ENCODE measurements around the gene ADAM10. TPM values are rescaled to one million over a fixed set of nuclear protein-coding genes. Genes with fewer than 3 reads are reported as not detected.
"Not testable (repeated sequence)": the region's sequence is repeated elsewhere in the genome, so short reads cannot be mapped to it uniquely, and the experiment has no call there.

ADAM10 gene
- total RNA-seq, 1 donor from 2014 or later: 190 TPM

DNA sequence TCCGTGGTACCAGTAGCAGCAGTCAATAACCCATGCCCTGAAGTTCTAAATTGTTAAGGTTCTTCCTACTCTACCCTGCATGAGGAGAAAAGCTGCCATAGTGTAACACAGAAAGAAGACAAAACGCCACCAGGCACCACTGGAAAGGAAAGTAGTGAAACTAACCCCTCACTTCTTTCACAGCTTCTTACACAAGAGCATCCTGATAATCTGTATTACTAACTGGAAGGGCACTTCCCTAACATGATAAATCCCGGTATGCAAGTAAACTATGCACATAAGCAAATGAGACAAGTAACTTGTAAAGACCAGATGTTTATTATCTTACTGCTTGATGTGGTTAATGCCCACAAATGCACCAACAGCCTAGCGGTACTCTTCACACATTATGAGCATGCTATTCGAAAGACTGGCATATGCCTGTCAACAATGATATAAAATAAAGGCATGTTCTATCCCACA is 141.3 kb downstream of the ADAM10 start:
- H3K4me3 Mint-ChIP-seq: no peak overlapping the region
- H3K27me3 Mint-ChIP-seq (ENCODE audit: low read depth): no peaks in the 10 kb centered on the region
- peaks cover 30% of the 10 kb centered on the region for H3K36me3 Mint-ChIP-seq
- no peaks in the 10 kb centered on the region for H3K4me1 Mint-ChIP-seq
- H3K9me3 Mint-ChIP-seq: peaks cover under 1% of the 10 kb centered on the region
- no peak overlapping the region for H3K27ac Mint-ChIP-seq
- TF ChIP-seq, protein P1, sequence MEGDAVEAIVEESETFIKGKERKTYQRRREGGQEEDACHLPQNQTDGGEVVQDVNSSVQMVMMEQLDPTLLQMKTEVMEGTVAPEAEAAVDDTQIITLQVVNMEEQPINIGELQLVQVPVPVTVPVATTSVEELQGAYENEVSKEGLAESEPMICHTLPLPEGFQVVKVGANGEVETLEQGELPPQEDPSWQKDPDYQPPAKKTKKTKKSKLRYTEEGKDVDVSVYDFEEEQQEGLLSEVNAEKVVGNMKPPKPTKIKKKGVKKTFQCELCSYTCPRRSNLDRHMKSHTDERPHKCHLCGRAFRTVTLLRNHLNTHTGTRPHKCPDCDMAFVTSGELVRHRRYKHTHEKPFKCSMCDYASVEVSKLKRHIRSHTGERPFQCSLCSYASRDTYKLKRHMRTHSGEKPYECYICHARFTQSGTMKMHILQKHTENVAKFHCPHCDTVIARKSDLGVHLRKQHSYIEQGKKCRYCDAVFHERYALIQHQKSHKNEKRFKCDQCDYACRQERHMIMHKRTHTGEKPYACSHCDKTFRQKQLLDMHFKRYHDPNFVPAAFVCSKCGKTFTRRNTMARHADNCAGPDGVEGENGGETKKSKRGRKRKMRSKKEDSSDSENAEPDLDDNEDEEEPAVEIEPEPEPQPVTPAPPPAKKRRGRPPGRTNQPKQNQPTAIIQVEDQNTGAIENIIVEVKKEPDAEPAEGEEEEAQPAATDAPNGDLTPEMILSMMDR (IDR thresholded peaks at IDR 0.05; ENCODE audit: unreplicated experiment): no peak
- no peak for DNase-seq (ENCODE audit: low spot score in 2 of 2, unreplicated experiment in 2 of 2)

DNA sequence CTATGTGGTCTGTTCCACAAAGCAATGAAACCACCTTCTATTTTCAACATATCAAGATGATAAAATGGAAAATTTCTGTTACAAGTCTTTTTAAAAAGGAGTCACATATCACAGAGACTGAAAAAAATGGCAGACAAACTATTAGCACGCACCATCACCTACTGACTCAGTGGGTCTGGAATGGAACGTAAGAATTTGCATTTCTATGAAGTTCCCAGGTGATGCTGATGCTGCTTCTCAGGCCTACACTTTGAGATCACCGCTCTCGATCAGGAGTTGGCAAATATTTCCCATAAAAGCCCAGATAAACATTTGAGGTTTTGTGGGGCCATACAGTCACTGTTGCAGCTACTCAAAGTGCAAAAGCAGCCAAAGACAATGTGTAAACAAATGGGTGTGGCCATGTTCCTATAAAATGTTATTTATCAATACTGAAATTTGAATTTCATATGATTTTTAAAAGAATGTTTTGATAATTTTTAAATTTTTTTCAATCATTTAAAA is 142.9 kb downstream of the ADAM10 start:
- Mint-ChIP-seq H3K4me1 (no peaks in the 10 kb centered on the region), H3K27ac (no peak overlapping the region), H3K36me3 (peaks cover 33% of the 10 kb centered on the region), H3K4me3 (no peak overlapping the region), H3K27me3 (ENCODE audit: low read depth) (no peaks in the 10 kb centered on the region), H3K9me3 (no peaks in the 10 kb centered on the region)
- DNase-seq (ENCODE audit: low spot score in 2 of 2, unreplicated experiment in 2 of 2): no peak
- TF ChIP-seq, protein P1 (IDR thresholded peaks at IDR 0.05; ENCODE audit: unreplicated experiment): no peak

- peaks cover 34% of the 10 kb centered on the region for H3K36me3 Mint-ChIP-seq
- H3K4me3 Mint-ChIP-seq: no peak overlapping the region
- H3K9me3 Mint-ChIP-seq: no peaks in the 10 kb centered on the region
- H3K4me1 Mint-ChIP-seq: no peaks in the 10 kb centered on the region
- H3K27me3 Mint-ChIP-seq (ENCODE audit: low read depth): no peaks in the 10 kb centered on the region
- TF ChIP-seq, protein P1 (IDR thresholded peaks at IDR 0.05; ENCODE audit: unreplicated experiment): no peak
- H3K27ac Mint-ChIP-seq: no peak overlapping the region
- DNase-seq (ENCODE audit: low spot score in 2 of 2, unreplicated experiment in 2 of 2): no peak
These were observed 143.5 kb downstream of the ADAM10 start for GRCh38 chr15:58605931-58606530.

- Mint-ChIP-seq H3K9me3 (peaks cover 4% of the 10 kb centered on the region), H3K4me1 (no peaks in the 10 kb centered on the region), H3K4me3 (no peak overlapping the region), H3K27me3 (ENCODE audit: low read depth) (no peaks in the 10 kb centered on the region), H3K27ac (no peak overlapping the region), H3K36me3 (peaks cover 31% of the 10 kb centered on the region)
- TF ChIP-seq, protein P1 (IDR thresholded peaks at IDR 0.05; ENCODE audit: unreplicated experiment): no peak
- no peak for DNase-seq (ENCODE audit: low spot score in 2 of 2, unreplicated experiment in 2 of 2)
These were observed 145.0 kb downstream of the ADAM10 start for GRCh38 chr15:58604455-58604923.

- not testable (repeated sequence) for H3K4me3 Mint-ChIP-seq; H3K27ac Mint-ChIP-seq; DNase-seq (ENCODE audit: low spot score in 2 of 2, unreplicated experiment in 2 of 2); H3K27me3 Mint-ChIP-seq (ENCODE audit: low read depth); H3K4me1 Mint-ChIP-seq; H3K9me3 Mint-ChIP-seq
- peaks cover 30% of the 10 kb centered on the region for H3K36me3 Mint-ChIP-seq
These were observed 145.6 kb downstream of the ADAM10 start for GRCh38 chr15:58603927-58604326.

- H3K4me3 Mint-ChIP-seq: no peak overlapping the region
- no peaks in the 10 kb centered on the region for H3K27me3 Mint-ChIP-seq (ENCODE audit: low read depth)
- H3K9me3 Mint-ChIP-seq: peaks cover 11% of the 10 kb centered on the region
- TF ChIP-seq, protein P1 (IDR thresholded peaks at IDR 0.05; ENCODE audit: unreplicated experiment): no peak
- peaks cover 30% of the 10 kb centered on the region for H3K36me3 Mint-ChIP-seq
- H3K27ac Mint-ChIP-seq: no peak overlapping the region
- DNase-seq (ENCODE audit: low spot score in 2 of 2, unreplicated experiment in 2 of 2): no peak
- no peaks in the 10 kb centered on the region for H3K4me1 Mint-ChIP-seq
These were observed 146.7 kb downstream of the ADAM10 start for GRCh38 chr15:58602823-58603222.
